CD14-positive monocyte (primary cell): Measurements from ENCODE around the gene COX11. TPM values are rescaled to one million over a fixed set of nuclear protein-coding genes. Genes with fewer than 3 reads are reported as not detected.

Experiments used
- DNase-seq, 3 donors: peaks; one replicate each; pipeline ENCODE4 v3.0.0-alpha.2; 2011 to 2022
- H2AFZ ChIP-seq: 2 replicates; pipeline ENCODE4 v1.6.0; 2012; ENCODE audit warnings: mild to moderate bottlenecking, low read depth, low read length, inconsistent platforms; ENCODE audit not compliant: insufficient read depth, poor library complexity, severe bottlenecking
- H3K27ac ChIP-seq, 2 donors: 1 replicate in 1 of 2; 2 replicates in 1 of 2; pipeline ENCODE4 v1.5.1; 2012 to 2013; ENCODE audit warnings: low read length in 2 of 2, control low read depth in 1 of 2, inconsistent platforms in 1 of 2, low read depth in 1 of 2, mild to moderate bottlenecking in 1 of 2
- H3K27me3 ChIP-seq, 2 donors: one replicate each; pipeline versions ENCODE4 v1.6.0 to v1.6.1; 2011 to 2013; ENCODE audit warnings: low read length in 2 of 2; ENCODE audit not compliant: control insufficient read depth in 2 of 2, insufficient read depth in 2 of 2
- H3K36me3 ChIP-seq, 2 donors: replicated peaks in 1 of 2; 1 replicate in 1 of 2; 2 replicates in 1 of 2; pipeline versions ENCODE4 v1.5.1 to v1.6.1; 2012 to 2013; ENCODE audit warnings: low read length in 2 of 2, control low read depth in 1 of 2, inconsistent platforms in 1 of 2, mild to moderate bottlenecking in 1 of 2; ENCODE audit not compliant: insufficient read depth in 2 of 2, control insufficient read depth in 1 of 2
- H3K4me1 ChIP-seq, 2 donors: 1 replicate in 1 of 2; 2 replicates in 1 of 2; pipeline versions ENCODE4 v1.5.1 to v1.6.1; 2012 to 2013; ENCODE audit warnings: low read length in 2 of 2, control low read depth in 1 of 2, inconsistent platforms in 1 of 2, mild to moderate bottlenecking in 1 of 2, moderate library complexity in 1 of 2; ENCODE audit not compliant: insufficient read depth in 2 of 2, control insufficient read depth in 1 of 2
- H3K4me2 ChIP-seq: replicated peaks from 2 replicates; pipeline ENCODE3; 2012; ENCODE audit warnings: low read length, moderate library complexity, mild to moderate bottlenecking; ENCODE audit not compliant: poor library complexity, severe bottlenecking; ENCODE audit errors: extremely low read depth
- H3K4me3 ChIP-seq, 3 experiments: fragments of 200-600 bp in 1 of 3; sonication (generic) in 1 of 3; replicated peaks in 1 of 3; 1 replicate in 2 of 3; 2 replicates in 1 of 3; pipeline ENCODE4 v1.5.1; 2011 to 2013; ENCODE audit warnings: low read length in 3 of 3, mild to moderate bottlenecking in 3 of 3, control low read depth in 2 of 3, low read depth in 2 of 3, inconsistent platforms in 1 of 3, moderate library complexity in 1 of 3
- H3K79me2 ChIP-seq: 2 replicates; pipeline ENCODE4 v1.6.0; 2012; ENCODE audit warnings: mild to moderate bottlenecking, control low read depth, inconsistent platforms, low read length, moderate library complexity; ENCODE audit not compliant: insufficient read depth
- H3K9ac ChIP-seq: 2 replicates; pipeline ENCODE4 v1.6.0; 2017; ENCODE audit warnings: low read length, mild to moderate bottlenecking; ENCODE audit not compliant: insufficient read depth, poor library complexity, severe bottlenecking
- H3K9me3 ChIP-seq, 2 donors: replicated peaks in 1 of 2; 1 replicate in 1 of 2; 2 replicates in 1 of 2; pipeline versions ENCODE4 v1.5.1 to v1.6.1; 2012 to 2013; ENCODE audit warnings: low read length in 2 of 2, control low read depth in 1 of 2; ENCODE audit not compliant: control insufficient read depth in 1 of 2, insufficient read depth in 1 of 2
- H4K20me1 ChIP-seq: 2 replicates; pipeline ENCODE4 v1.6.0; 2012; ENCODE audit warnings: mild to moderate bottlenecking, low read length, control low read depth, moderate library complexity; ENCODE audit not compliant: insufficient read depth
- H3K27ac Mint-ChIP-seq, 7 donors: one replicate each; pipeline ENCODE4 v1.8.0; 2020; ENCODE audit warnings: mild to moderate bottlenecking in 7 of 7, mixed read lengths in 7 of 7, moderate library complexity in 6 of 7, inconsistent platforms in 2 of 7
- H3K27me3 Mint-ChIP-seq, 3 donors: one replicate each; pipeline ENCODE4 v1.8.0; 2021 to 2022; ENCODE audit warnings: low read depth in 3 of 3, mild to moderate bottlenecking in 3 of 3, mixed read lengths in 3 of 3, moderate library complexity in 3 of 3, inconsistent platforms in 1 of 3
- H3K36me3 Mint-ChIP-seq, 2 donors: one replicate each; pipeline ENCODE4 v1.8.0; 2020; ENCODE audit warnings: mixed read lengths in 2 of 2, inconsistent platforms in 1 of 2, mild to moderate bottlenecking in 1 of 2
- H3K4me1 Mint-ChIP-seq: one replicate; pipeline ENCODE4 v1.8.0; 2020; ENCODE audit warnings: mild to moderate bottlenecking, mixed read lengths
- H3K4me3 Mint-ChIP-seq, 2 donors: one replicate each; pipeline ENCODE4 v1.8.0; 2020; ENCODE audit warnings: mild to moderate bottlenecking in 2 of 2, mixed read lengths in 2 of 2, moderate library complexity in 1 of 2
- H3K9me3 Mint-ChIP-seq, 7 donors: one replicate each; pipeline ENCODE4 v1.8.0; 2020 to 2022; ENCODE audit warnings: mixed read lengths in 7 of 7, mild to moderate bottlenecking in 6 of 7, moderate library complexity in 6 of 7, inconsistent platforms in 2 of 7
- WGBS: methylation state at CpG from one replicate; pipeline ENCODE4 v1.1.5; 2013; ENCODE audit warnings: missing lambda C conversion rate; ENCODE audit not compliant: insufficient coverage; 5-methylcytosine and 5-hydroxymethylcytosine counted together
- intact Hi-C, 2 donors: fragments of 100-400 bp; cut with micrococcal nuclease; formaldehyde crosslinking; loops; one replicate each; pipeline versions ENCODE4 v1.15.0 to v1.15.1; 2023
- polyA plus RNA-seq, 3 donors: library from polyadenylated mRNA; depleted of rRNA in 1 of 3; unstranded in 2 of 3; stranded (reverse) in 1 of 3; fragments of 300-500 nt in 2 of 3; fragments of >200 nt in 1 of 3; fragmentation: Illumina TruSeq in 2 of 3; gene quantifications; 1 replicate in 2 of 3; 2 replicates in 1 of 3; pipeline ENCODE4 v1.2.3, GENCODE V29; 2012 to 2021
- TF ChIP-seq, protein P1 (sequence below): fragments of 200-600 bp; IDR thresholded peaks from one replicate; pipeline ENCODE4 v1.8.0; 2022; ENCODE audit warnings: antibody characterized with exemption, mild to moderate bottlenecking

The COX11 gene
- polyA plus RNA-seq, 3 donors = 13.2 to 24.8 (median 14.7) TPM

DNA sequence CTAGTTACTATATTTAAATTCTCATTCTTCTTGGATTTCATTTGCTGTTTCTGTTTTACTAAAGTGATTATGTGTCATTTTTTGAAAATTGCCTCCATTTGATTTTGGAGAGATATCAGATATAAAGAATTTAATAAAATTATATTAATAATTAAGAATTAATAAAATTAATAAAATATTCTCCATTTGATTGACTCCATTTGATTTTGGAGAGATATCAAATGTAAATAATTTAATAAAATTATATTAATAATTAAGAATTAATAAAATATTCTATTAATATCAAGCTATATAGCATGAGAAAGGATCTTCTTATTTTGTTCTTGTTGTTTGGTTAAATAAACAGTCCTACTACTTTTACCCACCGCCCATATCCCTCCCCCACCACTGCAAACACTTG is 23.1 kb upstream of the COX11 start:
- no peak overlapping the region for H3K4me3 ChIP-seq
- peaks cover 0 to 3% of the 10 kb centered on the region in 2 donors for H3K36me3 Mint-ChIP-seq
- intact Hi-C loops = loop anchor here (5.0 kb wide), 1 partner anchor 356 kb away; no protein-coding TSS in a partner anchor
- H3K4me1 ChIP-seq = no peaks in the 10 kb centered on the region
- no peaks in the 10 kb centered on the region for H4K20me1 ChIP-seq
- DNase-seq = no peak
- TF ChIP-seq, protein P1, sequence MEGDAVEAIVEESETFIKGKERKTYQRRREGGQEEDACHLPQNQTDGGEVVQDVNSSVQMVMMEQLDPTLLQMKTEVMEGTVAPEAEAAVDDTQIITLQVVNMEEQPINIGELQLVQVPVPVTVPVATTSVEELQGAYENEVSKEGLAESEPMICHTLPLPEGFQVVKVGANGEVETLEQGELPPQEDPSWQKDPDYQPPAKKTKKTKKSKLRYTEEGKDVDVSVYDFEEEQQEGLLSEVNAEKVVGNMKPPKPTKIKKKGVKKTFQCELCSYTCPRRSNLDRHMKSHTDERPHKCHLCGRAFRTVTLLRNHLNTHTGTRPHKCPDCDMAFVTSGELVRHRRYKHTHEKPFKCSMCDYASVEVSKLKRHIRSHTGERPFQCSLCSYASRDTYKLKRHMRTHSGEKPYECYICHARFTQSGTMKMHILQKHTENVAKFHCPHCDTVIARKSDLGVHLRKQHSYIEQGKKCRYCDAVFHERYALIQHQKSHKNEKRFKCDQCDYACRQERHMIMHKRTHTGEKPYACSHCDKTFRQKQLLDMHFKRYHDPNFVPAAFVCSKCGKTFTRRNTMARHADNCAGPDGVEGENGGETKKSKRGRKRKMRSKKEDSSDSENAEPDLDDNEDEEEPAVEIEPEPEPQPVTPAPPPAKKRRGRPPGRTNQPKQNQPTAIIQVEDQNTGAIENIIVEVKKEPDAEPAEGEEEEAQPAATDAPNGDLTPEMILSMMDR = no peak
- no peaks in the 10 kb centered on the region for H3K9me3 Mint-ChIP-seq
- no peaks in the 10 kb centered on the region for H3K9me3 ChIP-seq
- no peak overlapping the region for H3K9ac ChIP-seq
- no peaks in the 10 kb centered on the region for H3K36me3 ChIP-seq
- no peaks in the 10 kb centered on the region for H3K79me2 ChIP-seq
- H3K4me3 Mint-ChIP-seq = no peak overlapping the region
- WGBS = no CpG with 5 or more reads among the region's 1 CpG
- H2AFZ ChIP-seq = no peak overlapping the region
- H3K27me3 ChIP-seq = no peaks in the 10 kb centered on the region
- no peaks in the 10 kb centered on the region for H3K27me3 Mint-ChIP-seq
- H3K27ac ChIP-seq = no peak overlapping the region
- no peak overlapping the region for H3K4me2 ChIP-seq
- no peak overlapping the region for H3K27ac Mint-ChIP-seq
- H3K4me1 Mint-ChIP-seq = no peaks in the 10 kb centered on the region

DNA sequence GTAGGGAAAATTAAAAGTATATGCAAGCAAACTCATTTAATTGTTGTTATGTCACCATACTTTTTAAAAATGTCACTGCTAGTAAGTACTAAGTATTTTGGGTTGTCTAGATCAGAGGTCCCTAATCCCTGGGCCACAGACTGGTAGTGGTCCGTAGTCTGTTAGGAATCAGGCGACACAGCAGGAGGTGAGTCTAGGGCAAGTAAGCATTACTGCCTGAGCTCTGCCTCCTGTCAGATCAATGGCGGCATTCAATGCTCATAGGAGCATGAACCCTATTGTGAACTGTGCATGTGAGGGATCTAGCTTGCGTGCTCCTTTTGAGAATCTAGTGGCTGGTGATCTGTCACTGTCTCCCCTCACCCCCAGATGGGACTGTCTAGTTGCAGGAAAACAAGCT is 21.7 kb upstream of the COX11 start:
- Histone ChIP-seq H2AFZ (no peak overlapping the region), H3K27ac (no peak overlapping the region), H3K36me3 (no peaks in the 10 kb centered on the region), H3K27me3 (no peaks in the 10 kb centered on the region), H3K79me2 (no peaks in the 10 kb centered on the region), H4K20me1 (no peaks in the 10 kb centered on the region), H3K9ac (no peak overlapping the region), H3K4me1 (no peaks in the 10 kb centered on the region), H3K4me2 (no peak overlapping the region), H3K9me3 (no peaks in the 10 kb centered on the region), H3K4me3 (no peak overlapping the region)
- Mint-ChIP-seq H3K4me3 (no peak overlapping the region), H3K36me3 (no peaks in the 10 kb centered on the region), H3K4me1 (no peaks in the 10 kb centered on the region), H3K9me3 (no peaks in the 10 kb centered on the region), H3K27ac (no peak overlapping the region), H3K27me3 (no peaks in the 10 kb centered on the region)
- intact Hi-C loops = loop anchor here (5.0 kb wide), 1 partner anchor 357 kb away; no protein-coding TSS in a partner anchor
- 93% methylated on average over 2 of the region's 4 CpGs for WGBS
- TF ChIP-seq, protein P1 = no peak
- no peak for DNase-seq
